Natural killer cell (primary cell): ENCODE measurements around the gene ZSCAN9. TPM values are rescaled to one million over a fixed set of nuclear protein-coding genes. Genes with fewer than 3 reads are reported as not detected.
A peak's percentile ranks its signal among the peaks of the same experiment; 100 is the strongest.

Experiments
- ATAC-seq, 3 donors: fragments of 150-1000 bp in 2 of 3; fragments of 200-7000 bp in 1 of 3; cut with Tn5 transposase; 1 replicate in 1 of 3; 2 replicates in 2 of 3; pipeline ENCODE4 v1.10.0; 2021; ENCODE audit warnings: mild to moderate bottlenecking in 2 of 3, moderate library complexity in 2 of 3
- DNase-seq, 2 donors: peaks; one replicate each; pipeline versions ENCODE4 v3.0.0 to v3.0.0-alpha.2; 2013 to 2021; ENCODE audit warnings: mixed read lengths in 1 of 2
- H3K27ac ChIP-seq: one replicate; pipeline ENCODE4 v1.5.1; 2013; ENCODE audit warnings: mild to moderate bottlenecking, low read length
- H3K27me3 ChIP-seq: one replicate; pipeline ENCODE4 v1.6.1; 2013; ENCODE audit warnings: low read length; ENCODE audit not compliant: control insufficient read depth, insufficient read depth
- H3K36me3 ChIP-seq: one replicate; pipeline ENCODE4 v1.6.1; 2013; ENCODE audit warnings: low read length; ENCODE audit not compliant: control insufficient read depth, insufficient read depth
- H3K4me1 ChIP-seq: one replicate; pipeline ENCODE4 v1.6.1; 2013; ENCODE audit warnings: low read length; ENCODE audit not compliant: control insufficient read depth, insufficient read depth
- H3K4me3 ChIP-seq: one replicate; pipeline ENCODE4 v1.5.1; 2013; ENCODE audit warnings: low read length
- H3K9me3 ChIP-seq: one replicate; pipeline ENCODE4 v1.6.1; 2013; ENCODE audit warnings: low read length; ENCODE audit not compliant: control insufficient read depth, insufficient read depth
- H3K27ac Mint-ChIP-seq, 2 donors: one replicate each; pipeline ENCODE4 v1.8.0; 2022; ENCODE audit warnings: mild to moderate bottlenecking in 2 of 2, mixed read lengths in 2 of 2, moderate library complexity in 1 of 2
- H3K27me3 Mint-ChIP-seq, 2 donors: one replicate each; pipeline ENCODE4 v1.8.0; 2022; ENCODE audit warnings: low read depth in 2 of 2, mixed read lengths in 2 of 2
- H3K36me3 Mint-ChIP-seq: one replicate; pipeline ENCODE4 v1.8.0; 2022; ENCODE audit warnings: mixed read lengths
- H3K4me1 Mint-ChIP-seq, 2 donors: one replicate each; pipeline ENCODE4 v1.8.0; 2022; ENCODE audit warnings: mixed read lengths in 2 of 2
- H3K4me3 Mint-ChIP-seq: one replicate; pipeline ENCODE4 v1.8.0; 2022; ENCODE audit warnings: mild to moderate bottlenecking, moderate library complexity, mixed read lengths
- H3K9me3 Mint-ChIP-seq, 2 donors: one replicate each; pipeline ENCODE4 v1.8.0; 2022; ENCODE audit warnings: mixed read lengths in 2 of 2
- WGBS: methylation state at CpG from one replicate; pipeline ENCODE4 v1.1.7; 2013; ENCODE audit warnings: missing lambda C conversion rate; ENCODE audit not compliant: insufficient coverage; 5-methylcytosine and 5-hydroxymethylcytosine counted together
- intact Hi-C: fragments of 100-400 bp; cut with micrococcal nuclease; formaldehyde crosslinking; loops from one replicate; pipeline ENCODE4 v1.14.2; 2022
- total RNA-seq, 4 donors: library from RNA; stranded (reverse); fragments of 120-200 nt in 1 of 4; gene quantifications; one replicate each; pipeline versions ENCODE4 v1.2.3 to v1.2.4, GENCODE V29; 2013 to 2022
- TF ChIP-seq, protein P1 (sequence below): fragments of 200-600 bp; IDR thresholded peaks from one replicate; pipeline ENCODE4 v1.8.0; 2022; ENCODE audit warnings: antibody characterized with exemption

ZSCAN9 gene
- total RNA-seq, 3 donors from 2014 or later (not counting 1 experiment from before 2014, with no cell fraction given), result 17.7 to 20.0 (median 18.7) TPM

DNA sequence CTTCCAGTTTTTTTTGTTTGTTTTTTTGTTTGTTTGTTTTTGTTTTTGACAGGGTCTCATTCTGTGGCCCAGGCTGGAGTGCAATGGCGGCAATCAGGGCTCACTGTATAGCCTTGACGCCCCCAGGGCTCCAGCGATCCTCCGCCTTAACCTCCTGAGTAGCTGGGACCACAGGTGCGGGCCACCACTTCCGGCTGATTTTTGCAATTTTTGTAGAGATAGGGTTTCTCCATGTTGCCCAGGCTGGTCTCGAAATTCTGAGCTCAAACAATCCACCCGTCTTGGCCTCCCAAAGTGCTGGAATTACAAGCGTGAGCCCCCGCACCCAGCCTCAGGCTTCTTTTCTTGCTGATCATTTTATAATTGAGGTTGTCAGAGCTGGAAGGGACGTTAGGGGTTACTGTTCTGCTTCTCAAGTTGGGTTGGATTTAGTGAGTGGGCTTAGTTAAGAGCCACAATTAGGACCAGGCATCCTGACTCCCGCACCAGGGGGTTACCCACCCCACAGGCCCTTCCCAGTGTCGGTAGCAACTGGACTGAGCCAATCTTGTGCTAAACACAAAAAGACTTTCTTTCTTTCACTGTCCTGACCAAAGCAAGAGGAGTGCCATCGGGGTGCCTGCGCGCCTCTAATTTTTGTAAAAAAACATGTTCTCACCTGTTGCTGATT, 13.1 kb upstream of the ZSCAN9 start:
- ATAC-seq (peak in 1 of 3 donors; percentile 21), DNase-seq (no peak)
- Mint-ChIP-seq H3K27ac (no peak overlapping the region), H3K36me3 (no peaks in the 10 kb centered on the region), H3K9me3 (no peaks in the 10 kb centered on the region), H3K4me1 (peaks cover 23 to 28% of the 10 kb centered on the region in 2 donors), H3K27me3 (peaks cover 79 to 90% of the 10 kb centered on the region in 2 donors), H3K4me3 (peak overlapping the region; percentile 1)
- H3K27me3 ChIP-seq, result peaks cover 69% of the 10 kb centered on the region
- H3K36me3 ChIP-seq, result no peaks in the 10 kb centered on the region
- intact Hi-C loops, result no loop called here
- TF ChIP-seq, protein P1, sequence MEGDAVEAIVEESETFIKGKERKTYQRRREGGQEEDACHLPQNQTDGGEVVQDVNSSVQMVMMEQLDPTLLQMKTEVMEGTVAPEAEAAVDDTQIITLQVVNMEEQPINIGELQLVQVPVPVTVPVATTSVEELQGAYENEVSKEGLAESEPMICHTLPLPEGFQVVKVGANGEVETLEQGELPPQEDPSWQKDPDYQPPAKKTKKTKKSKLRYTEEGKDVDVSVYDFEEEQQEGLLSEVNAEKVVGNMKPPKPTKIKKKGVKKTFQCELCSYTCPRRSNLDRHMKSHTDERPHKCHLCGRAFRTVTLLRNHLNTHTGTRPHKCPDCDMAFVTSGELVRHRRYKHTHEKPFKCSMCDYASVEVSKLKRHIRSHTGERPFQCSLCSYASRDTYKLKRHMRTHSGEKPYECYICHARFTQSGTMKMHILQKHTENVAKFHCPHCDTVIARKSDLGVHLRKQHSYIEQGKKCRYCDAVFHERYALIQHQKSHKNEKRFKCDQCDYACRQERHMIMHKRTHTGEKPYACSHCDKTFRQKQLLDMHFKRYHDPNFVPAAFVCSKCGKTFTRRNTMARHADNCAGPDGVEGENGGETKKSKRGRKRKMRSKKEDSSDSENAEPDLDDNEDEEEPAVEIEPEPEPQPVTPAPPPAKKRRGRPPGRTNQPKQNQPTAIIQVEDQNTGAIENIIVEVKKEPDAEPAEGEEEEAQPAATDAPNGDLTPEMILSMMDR, result no peak
- peaks cover 3% of the 10 kb centered on the region for H3K9me3 ChIP-seq
- peaks cover 27% of the 10 kb centered on the region for H3K4me1 ChIP-seq
- H3K4me3 ChIP-seq, result no peak overlapping the region
- WGBS, result 5% methylated on average over 15 of the region's 16 CpGs
- no peak overlapping the region for H3K27ac ChIP-seq

DNA sequence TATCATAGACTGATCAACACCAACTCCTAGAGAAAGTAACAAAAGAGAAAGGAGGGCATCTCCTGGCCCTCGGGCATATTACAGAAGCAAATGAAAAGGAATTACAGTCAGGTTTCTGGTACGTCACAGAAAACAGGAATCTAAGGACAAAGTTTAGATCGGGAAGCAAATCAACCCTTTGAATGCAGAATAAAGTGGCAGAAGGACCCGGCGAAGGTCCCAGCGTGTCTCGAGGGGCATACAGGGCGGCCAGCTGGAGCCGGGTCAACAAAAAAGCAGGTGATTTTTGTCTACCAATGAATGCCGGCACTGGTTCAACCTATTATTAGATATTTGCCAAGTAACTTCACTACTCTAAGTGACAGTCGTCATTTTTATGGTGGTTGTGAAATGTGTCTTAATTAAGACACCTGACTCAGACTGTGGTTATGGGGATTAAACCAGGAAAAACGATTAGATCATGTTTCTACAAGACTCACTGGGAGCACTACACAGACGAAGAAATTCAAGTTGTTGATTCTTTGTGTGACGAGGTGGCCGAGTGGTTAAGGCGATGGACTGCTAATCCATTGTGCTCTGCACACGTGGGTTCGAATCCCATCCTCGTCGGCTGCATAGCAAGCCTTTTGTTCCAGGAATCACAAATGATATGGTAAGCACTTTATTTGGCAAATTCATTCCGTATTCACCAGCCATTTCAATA, 12.4 kb upstream of the ZSCAN9 start:
- TF ChIP-seq, protein P1, result no peak
- H3K36me3 ChIP-seq, result no peaks in the 10 kb centered on the region
- Mint-ChIP-seq H3K4me1 (peaks cover 18 to 23% of the 10 kb centered on the region in 2 donors), H3K36me3 (no peaks in the 10 kb centered on the region), H3K4me3 (peak overlapping the region; percentile 1), H3K27ac (no peak overlapping the region), H3K9me3 (no peaks in the 10 kb centered on the region), H3K27me3 (peaks cover 72 to 83% of the 10 kb centered on the region in 2 donors)
- H3K27me3 ChIP-seq, result peaks cover 62% of the 10 kb centered on the region
- DNase-seq, result peak in 1 of 2 donors; percentile 23
- WGBS, result 3% methylated on average over 18 of the region's 21 CpGs
- intact Hi-C loops, result no loop called here
- H3K9me3 ChIP-seq, result no peaks in the 10 kb centered on the region
- no peak overlapping the region for H3K27ac ChIP-seq
- H3K4me1 ChIP-seq, result peaks cover 20% of the 10 kb centered on the region
- H3K4me3 ChIP-seq, result no peak overlapping the region
- peak in 1 of 3 donors; percentile 34 for ATAC-seq

DNA sequence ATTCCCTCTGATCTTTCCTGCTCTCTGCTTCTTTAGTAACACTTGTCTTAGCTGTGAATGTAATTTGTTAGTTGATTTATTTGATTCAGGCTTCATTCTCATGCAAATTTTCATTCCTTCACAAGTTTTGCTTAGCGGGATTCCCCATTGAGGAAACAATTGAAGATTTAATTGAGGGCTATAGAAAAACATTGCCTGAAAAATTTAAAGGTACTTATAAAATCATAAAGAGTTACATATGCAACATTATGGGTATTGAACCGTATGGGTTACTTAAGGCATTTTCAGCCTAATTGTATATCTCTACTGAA, 11.9 kb upstream of the ZSCAN9 start:
- Mint-ChIP-seq H3K27me3 (peaks cover 67 to 78% of the 10 kb centered on the region in 2 donors), H3K4me3 (no peak overlapping the region), H3K27ac (no peak overlapping the region), H3K36me3 (no peaks in the 10 kb centered on the region), H3K9me3 (no peaks in the 10 kb centered on the region), H3K4me1 (peaks cover 18% of the 10 kb centered on the region in 2 donors)
- Histone ChIP-seq H3K36me3 (no peaks in the 10 kb centered on the region), H3K27ac (no peak overlapping the region), H3K27me3 (peaks cover 57% of the 10 kb centered on the region), H3K4me3 (no peak overlapping the region), H3K4me1 (peaks cover 18% of the 10 kb centered on the region), H3K9me3 (no peaks in the 10 kb centered on the region)
- ATAC-seq (no peak), DNase-seq (no peak)
- intact Hi-C loops, result no loop called here
- TF ChIP-seq, protein P1, result no peak
- WGBS, result no CpG with 5 or more reads among the region's 2 CpGs
